ENCODE results near the gene TMEM72. TPM values are rescaled to one million over a fixed set of nuclear protein-coding genes. Genes with fewer than 3 reads are reported as not detected.

TMEM72 gene
- total and polyA plus RNA-seq, 2 experiments from 2014 or later, result not detected

GRCh38 chr10:44922796-44923545 lies 11.8 kb downstream of the TMEM72 start:
- no peaks in the 10 kb centered on the region for H3K4me1 ChIP-seq (ENCODE audit: insufficient read depth)
- no peaks in the 10 kb centered on the region for H3K79me2 ChIP-seq (replicated peaks; ENCODE audit: insufficient read depth)
- DNase-seq (ENCODE audit: low spot score), result no peak
- H3K9me3 Mint-ChIP-seq, result peaks cover 3% of the 10 kb centered on the region; the same call in 2 of the 3 replicates
- H3K27ac Mint-ChIP-seq, result no peak overlapping the region
- no peak overlapping the region for H3K4me3 Mint-ChIP-seq
- no peaks in the 10 kb centered on the region for H3K36me3 ChIP-seq (ENCODE audit: insufficient read depth)
- H2AFZ ChIP-seq, result no peak overlapping the region
- H3K36me3 Mint-ChIP-seq (ENCODE audit: low read depth), result peaks cover under 1% of the 10 kb centered on the region; the same call in 1 of the 3 replicates
- no peak overlapping the region for H3K4me3 ChIP-seq
- ATAC-seq, result no peak
- no peaks in the 10 kb centered on the region for H4K20me1 ChIP-seq (replicated peaks; ENCODE audit: insufficient read depth)
- H3F3A ChIP-seq (replicated peaks; ENCODE audit: low read depth), result no peaks in the 10 kb centered on the region
- H3K27ac ChIP-seq (ENCODE audit: low read depth), result no peak overlapping the region
- no peaks in the 10 kb centered on the region; the same call in 1 of the 2 replicates for H3K9me2 ChIP-seq (ENCODE audit: insufficient read depth)
- no peak for TF ChIP-seq ZNF114 (CRISPR knock-in tag; IDR thresholded peaks at IDR 0.05)
- no peak for TF ChIP-seq NANOG (IDR thresholded peaks at IDR 0.05; ENCODE audit: borderline replicate concordance)
- peaks cover 3% of the 10 kb centered on the region for H3K27me3 Mint-ChIP-seq (ENCODE audit: insufficient read depth, low read depth, poor library complexity)
- H3K4me1 Mint-ChIP-seq, result no peaks in the 10 kb centered on the region
- no peak overlapping the region for H3K4me2 ChIP-seq
- H3K27me3 ChIP-seq (ENCODE audit: insufficient read depth), result no peaks in the 10 kb centered on the region

- ATAC-seq, result no peak
- no peaks in the 10 kb centered on the region; the same call in none of the 2 replicates for H3K9me2 ChIP-seq (ENCODE audit: insufficient read depth)
- no peaks in the 10 kb centered on the region for H3F3A ChIP-seq (replicated peaks; ENCODE audit: low read depth)
- no peaks in the 10 kb centered on the region for H4K20me1 ChIP-seq (replicated peaks; ENCODE audit: insufficient read depth)
- no peaks in the 10 kb centered on the region for H3K36me3 ChIP-seq (ENCODE audit: insufficient read depth)
- Mint-ChIP-seq H3K4me3 (no peak overlapping the region), H3K27ac (no peak overlapping the region), H3K4me1 (no peaks in the 10 kb centered on the region), H3K27me3 (ENCODE audit: insufficient read depth, low read depth, poor library complexity) (peaks cover 6% of the 10 kb centered on the region), H3K36me3 (ENCODE audit: low read depth) (no peaks in the 10 kb centered on the region), H3K9me3 (no peaks in the 10 kb centered on the region; the same call in 2 of the 3 replicates)
- no peaks in the 10 kb centered on the region for H3K4me1 ChIP-seq (ENCODE audit: insufficient read depth)
- no peaks in the 10 kb centered on the region for H3K27me3 ChIP-seq (ENCODE audit: insufficient read depth)
- no peak overlapping the region for H3K4me2 ChIP-seq
- no peak overlapping the region for H3K4me3 ChIP-seq
- no peaks in the 10 kb centered on the region for H3K79me2 ChIP-seq (replicated peaks; ENCODE audit: insufficient read depth)
- no peak overlapping the region for H3K27ac ChIP-seq (ENCODE audit: low read depth)
- no peak for DNase-seq (ENCODE audit: low spot score)
- no peak overlapping the region for H2AFZ ChIP-seq
- TF ChIP-seq JUNB (IDR thresholded peaks at IDR 0.05; ENCODE audit: unreplicated experiment) (no peak), ZNF114 (CRISPR knock-in tag; IDR thresholded peaks at IDR 0.05) (no peak), ZNF462 (CRISPR knock-in tag; IDR thresholded peaks at IDR 0.05) (no peak), REST (IDR thresholded peaks at IDR 0.05; ENCODE audit: unreplicated experiment) (no peak), NANOG (IDR thresholded peaks at IDR 0.05; ENCODE audit: borderline replicate concordance) (no peak), ZNF331 (CRISPR knock-in tag; IDR thresholded peaks at IDR 0.05; ENCODE audit: low read depth) (no peak), CREB1 (CRISPR knock-in tag; IDR thresholded peaks at IDR 0.05; ENCODE audit: low read depth) (no peak), EZH2 (IDR thresholded peaks at IDR 0.05; ENCODE audit: low read depth, unreplicated experiment) (no peak), POLR2AphosphoS5 (IDR thresholded peaks at IDR 0.05; ENCODE audit: low read depth) (no peak), ETS1 (IDR thresholded peaks at IDR 0.05) (no peak)
These were observed 12.5 kb downstream of the TMEM72 start for GRCh38 chr10:44923611-44924010.

Measured in GM23338 (cell line).